ENCODE data around the gene TMEM170B. TPM values are rescaled to one million over a fixed set of nuclear protein-coding genes. Genes with fewer than 3 reads are reported as not detected.
A peak's percentile ranks its signal among the peaks of the same experiment; 100 is the strongest.

The TMEM170B gene
- total and polyA plus RNA-seq, 2 experiments from 2014 or later, result 2.1 to 2.6 TPM

DNA sequence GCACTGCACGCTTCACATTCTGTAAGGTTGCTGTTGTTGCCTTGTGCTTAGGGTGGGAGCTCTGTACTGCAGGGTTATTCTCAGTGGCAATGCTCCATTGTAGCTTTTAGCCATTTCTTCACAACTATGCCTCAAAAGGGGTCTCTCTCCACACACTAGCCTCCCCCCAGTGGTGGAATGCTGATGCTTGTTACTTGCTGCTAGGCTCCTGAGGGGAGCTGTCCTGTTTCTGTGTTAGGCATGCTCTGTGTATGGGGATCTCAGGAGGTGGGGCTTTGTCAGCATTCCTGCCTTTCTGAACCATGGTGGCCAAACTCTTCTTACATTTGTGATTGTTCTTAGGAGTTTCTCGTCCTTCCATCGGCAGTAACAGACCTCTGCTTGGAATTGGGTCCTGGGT, 18.8 kb downstream of the TMEM170B start:
- Histone ChIP-seq H3K27ac (no peak overlapping the region), H3K4me1 (ENCODE audit: low read depth) (no peaks in the 10 kb centered on the region), H3K27me3 (no peaks in the 10 kb centered on the region), H3K9me3 (ENCODE audit: low read depth) (no peaks in the 10 kb centered on the region), H3K4me3 (no peak overlapping the region), H3K36me3 (no peaks in the 10 kb centered on the region)
- TF ChIP-seq CTCF (IDR thresholded peaks at IDR 0.05; ENCODE audit: low read depth, low read length), result no peak
- no peak for DNase-seq (ENCODE audit: low read depth in 1 of 2, low spot score in 1 of 2)

- H3K36me3 ChIP-seq, result no peaks in the 10 kb centered on the region
- H3K9me3 ChIP-seq (ENCODE audit: low read depth), result no peaks in the 10 kb centered on the region
- H3K4me3 ChIP-seq, result no peak overlapping the region
- no peaks in the 10 kb centered on the region for H3K27me3 ChIP-seq
- no peak overlapping the region for H3K27ac ChIP-seq
- no peak for DNase-seq (ENCODE audit: low read depth in 1 of 2, low spot score in 1 of 2)
- no peaks in the 10 kb centered on the region for H3K4me1 ChIP-seq (ENCODE audit: low read depth)
- TF ChIP-seq CTCF (IDR thresholded peaks at IDR 0.05; ENCODE audit: low read depth, low read length), result no peak
Observed at GRCh38 chr6:11563793-11564192, 26.2 kb downstream of the TMEM170B start.

DNA sequence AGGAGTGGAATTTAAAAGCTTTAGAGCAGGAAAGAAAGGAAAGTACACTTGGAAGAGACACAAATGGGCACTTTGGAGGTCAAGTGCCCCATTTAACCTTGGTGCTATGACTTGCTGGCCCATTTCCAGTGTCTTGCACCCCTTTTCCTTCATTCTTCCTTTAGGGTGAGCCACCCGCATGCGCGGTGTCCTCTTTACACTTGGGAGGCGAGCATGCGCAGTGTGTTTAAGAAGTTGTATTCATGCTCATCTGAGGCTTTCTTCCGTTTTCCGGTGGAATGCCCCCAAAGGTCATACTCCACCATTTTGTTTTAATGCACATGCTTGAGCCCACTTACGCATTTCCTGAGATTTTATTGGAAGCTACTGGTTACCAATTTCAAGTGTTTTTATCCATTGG, 29.1 kb downstream of the TMEM170B start:
- H3K36me3 ChIP-seq, result no peaks in the 10 kb centered on the region
- H3K27ac ChIP-seq, result no peak overlapping the region
- no peak overlapping the region for H3K4me3 ChIP-seq
- DNase-seq (ENCODE audit: low read depth in 1 of 2, low spot score in 1 of 2), result no peak
- H3K27me3 ChIP-seq, result no peaks in the 10 kb centered on the region
- TF ChIP-seq CTCF (IDR thresholded peaks at IDR 0.05; ENCODE audit: low read depth, low read length), result no peak
- no peaks in the 10 kb centered on the region for H3K9me3 ChIP-seq (ENCODE audit: low read depth)
- H3K4me1 ChIP-seq (ENCODE audit: low read depth), result no peaks in the 10 kb centered on the region

- Histone ChIP-seq H3K4me1 (ENCODE audit: low read depth) (no peaks in the 10 kb centered on the region), H3K4me3 (no peak overlapping the region), H3K9me3 (ENCODE audit: low read depth) (no peaks in the 10 kb centered on the region), H3K36me3 (no peaks in the 10 kb centered on the region), H3K27ac (no peak overlapping the region), H3K27me3 (no peaks in the 10 kb centered on the region)
- DNase-seq (ENCODE audit: low read depth in 1 of 2, low spot score in 1 of 2), result no peak
- no peak for TF ChIP-seq CTCF (IDR thresholded peaks at IDR 0.05; ENCODE audit: low read depth, low read length)
Observed at GRCh38 chr6:11571073-11571472, 33.5 kb downstream of the TMEM170B start.

GRCh38 chr6:11575408-11576033, 38.0 kb downstream of the TMEM170B start:
- Histone ChIP-seq H3K4me3 (no peak overlapping the region), H3K36me3 (no peaks in the 10 kb centered on the region), H3K4me1 (ENCODE audit: low read depth) (no peaks in the 10 kb centered on the region), H3K9me3 (ENCODE audit: low read depth) (no peaks in the 10 kb centered on the region), H3K27ac (no peak overlapping the region), H3K27me3 (no peaks in the 10 kb centered on the region)
- peak; percentile 98 for TF ChIP-seq CTCF (IDR thresholded peaks at IDR 0.05; ENCODE audit: low read depth, low read length)
- DNase-seq (ENCODE audit: low read depth in 1 of 2, low spot score in 1 of 2), result peak; percentile 76 to 91

All from cardiac muscle cell (in vitro differentiated cells and primary cell).